Smooth muscle cell (in vitro differentiated cells): ENCODE results near the gene BSND. TPM values are rescaled to one million over a fixed set of nuclear protein-coding genes. Genes with fewer than 3 reads are reported as not detected.
"Not testable (repeated sequence)": the region's sequence is repeated elsewhere in the genome, so short reads cannot be mapped to it uniquely, and the experiment has no call there.

Source experiments
- DNase-seq: peaks from one replicate; lab custom pipeline; 2025; ENCODE audit not compliant: unreplicated experiment; lab: John Stamatoyannopoulos, UW
- H2AFZ ChIP-seq: fragments of 200-600 bp; sonication (generic); 2 replicates; pipeline ENCODE4 v1.6.0; 2016; ENCODE audit warnings: antibody characterized with exemption, low read depth, mild to moderate bottlenecking
- H3F3A ChIP-seq: fragments of 200-600 bp; sonication (generic); 2 replicates; pipeline ENCODE4 v1.6.0; 2017; ENCODE audit warnings: antibody characterized with exemption, low read depth
- H3K27ac ChIP-seq: fragments of 200-600 bp; sonication (generic); 2 replicates; pipeline ENCODE4 v1.5.1; 2016; ENCODE audit warnings: low read depth, mild to moderate bottlenecking
- H3K27me3 ChIP-seq: fragments of 200-600 bp; sonication (generic); 2 replicates; pipeline ENCODE4 v1.6.1; 2016; ENCODE audit warnings: low read depth, mild to moderate bottlenecking
- H3K36me3 ChIP-seq: fragments of 200-600 bp; sonication (generic); 2 replicates; pipeline ENCODE4 v1.5.1; 2016; ENCODE audit warnings: low read depth
- H3K4me1 ChIP-seq: fragments of 200-600 bp; sonication (generic); 2 replicates; pipeline ENCODE4 v1.5.1; 2016; ENCODE audit warnings: low read depth
- H3K4me2 ChIP-seq: fragments of 200-600 bp; sonication (generic); 2 replicates; pipeline ENCODE4 v1.6.0; 2016; ENCODE audit warnings: mild to moderate bottlenecking
- H3K4me3 ChIP-seq: fragments of 200-600 bp; sonication (generic); 2 replicates; pipeline ENCODE4 v1.5.1; 2016; ENCODE audit warnings: mild to moderate bottlenecking
- H3K79me2 ChIP-seq: fragments of 200-600 bp; sonication (generic); 2 replicates; pipeline ENCODE4 v1.6.0; 2016; ENCODE audit warnings: low read depth, mild to moderate bottlenecking
- H3K9ac ChIP-seq: fragments of 200-600 bp; sonication (generic); 2 replicates; pipeline ENCODE4 v1.6.0; 2016; ENCODE audit warnings: low read depth
- H3K9me3 ChIP-seq: fragments of 200-600 bp; sonication (generic); replicated peaks from 2 replicates; pipeline ENCODE4 v1.5.1; 2016; ENCODE audit warnings: low read depth
- H4K20me1 ChIP-seq: fragments of 200-600 bp; sonication (generic); 2 replicates; pipeline ENCODE4 v1.6.0; 2016; ENCODE audit warnings: low read depth
- WGBS: methylation state at CpG from one replicate; pipeline ENCODE4 v1.1.7; 2016; ENCODE audit warnings: low lambda C conversion rate; 5-methylcytosine and 5-hydroxymethylcytosine counted together
- polyA plus RNA-seq: library from polyadenylated mRNA; unstranded; fragments of >200 nt; fragmentation: Nextera tagmentation; extraction: Ambion mirVana; gene quantifications from 2 replicates; pipeline ENCODE4 v1.2.1, GENCODE V29; 2016
- total RNA-seq: library from RNA; depleted of rRNA; stranded (reverse); fragments of >200 nt; gene quantifications from 2 replicates; pipeline ENCODE4 v1.2.3, GENCODE V29; 2014
- TF ChIP-seq, protein P1 (sequence below): fragments of 200-600 bp; sonication (generic); IDR thresholded peaks from 2 replicates; pipeline ENCODE4 v1.5.1; 2017; ENCODE audit warnings: borderline replicate concordance, mild to moderate bottlenecking, antibody characterized with exemption; ENCODE audit not compliant: insufficient read depth, poor library complexity, severe bottlenecking

The BSND gene
- total and polyA plus RNA-seq, 2 experiments from 2014 or later: not detected

DNA sequence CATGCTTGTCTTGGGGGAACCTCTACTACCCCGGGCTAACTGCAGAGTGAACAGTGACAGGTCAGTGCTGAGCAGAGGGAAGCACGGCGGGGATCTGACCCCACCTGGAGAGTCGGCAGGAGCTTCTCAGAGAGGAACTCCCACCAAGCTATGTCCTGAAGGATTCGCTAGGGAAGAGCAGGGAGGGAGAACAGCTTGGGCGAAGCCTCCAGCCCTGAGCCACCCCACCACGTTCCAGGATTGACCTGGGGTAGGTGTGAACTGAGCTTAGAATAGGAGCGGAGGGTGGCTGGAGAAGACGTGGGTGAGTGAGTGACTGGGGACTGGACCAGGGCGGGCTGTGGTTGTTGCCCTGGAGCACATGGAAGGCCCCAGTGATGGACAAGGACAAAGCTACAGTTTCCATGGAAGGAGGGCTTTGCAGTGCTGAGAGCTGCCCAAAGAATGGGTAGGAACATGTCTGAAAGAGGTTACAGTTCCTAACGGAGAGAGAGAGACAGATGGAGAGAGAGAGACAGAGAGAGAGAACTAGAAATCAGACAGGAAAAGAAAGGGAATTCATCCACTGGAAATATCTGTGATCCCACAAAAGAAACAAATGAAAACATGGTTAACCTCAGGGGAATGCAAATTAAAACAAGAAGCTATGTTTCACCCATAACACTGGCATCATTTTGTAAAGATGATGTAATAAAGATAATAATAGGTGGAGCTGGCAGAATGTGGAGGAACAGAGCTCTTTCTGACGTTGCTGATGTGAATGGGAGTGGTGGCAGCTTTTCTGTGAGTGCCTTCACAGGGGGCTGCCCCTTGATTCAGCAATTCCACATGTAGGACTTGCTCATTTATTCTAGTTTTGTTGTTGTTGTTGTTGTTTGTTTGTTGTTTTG lies 17.2 kb downstream of the BSND start:
- Histone ChIP-seq H3K36me3 (no peaks in the 10 kb centered on the region), H2AFZ (no peak overlapping the region), H4K20me1 (no peaks in the 10 kb centered on the region), H3K4me2 (no peak overlapping the region), H3K27me3 (peaks cover 2% of the 10 kb centered on the region), H3K9me3 (no peaks in the 10 kb centered on the region), H3K4me3 (no peak overlapping the region), H3K4me1 (no peaks in the 10 kb centered on the region), H3K27ac (no peak overlapping the region), H3F3A (no peaks in the 10 kb centered on the region), H3K79me2 (no peaks in the 10 kb centered on the region), H3K9ac (no peak overlapping the region)
- no peak for DNase-seq
- WGBS: 82% methylated on average over 12 of the region's 12 CpGs
- TF ChIP-seq, protein P1, sequence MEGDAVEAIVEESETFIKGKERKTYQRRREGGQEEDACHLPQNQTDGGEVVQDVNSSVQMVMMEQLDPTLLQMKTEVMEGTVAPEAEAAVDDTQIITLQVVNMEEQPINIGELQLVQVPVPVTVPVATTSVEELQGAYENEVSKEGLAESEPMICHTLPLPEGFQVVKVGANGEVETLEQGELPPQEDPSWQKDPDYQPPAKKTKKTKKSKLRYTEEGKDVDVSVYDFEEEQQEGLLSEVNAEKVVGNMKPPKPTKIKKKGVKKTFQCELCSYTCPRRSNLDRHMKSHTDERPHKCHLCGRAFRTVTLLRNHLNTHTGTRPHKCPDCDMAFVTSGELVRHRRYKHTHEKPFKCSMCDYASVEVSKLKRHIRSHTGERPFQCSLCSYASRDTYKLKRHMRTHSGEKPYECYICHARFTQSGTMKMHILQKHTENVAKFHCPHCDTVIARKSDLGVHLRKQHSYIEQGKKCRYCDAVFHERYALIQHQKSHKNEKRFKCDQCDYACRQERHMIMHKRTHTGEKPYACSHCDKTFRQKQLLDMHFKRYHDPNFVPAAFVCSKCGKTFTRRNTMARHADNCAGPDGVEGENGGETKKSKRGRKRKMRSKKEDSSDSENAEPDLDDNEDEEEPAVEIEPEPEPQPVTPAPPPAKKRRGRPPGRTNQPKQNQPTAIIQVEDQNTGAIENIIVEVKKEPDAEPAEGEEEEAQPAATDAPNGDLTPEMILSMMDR: no peak

DNA sequence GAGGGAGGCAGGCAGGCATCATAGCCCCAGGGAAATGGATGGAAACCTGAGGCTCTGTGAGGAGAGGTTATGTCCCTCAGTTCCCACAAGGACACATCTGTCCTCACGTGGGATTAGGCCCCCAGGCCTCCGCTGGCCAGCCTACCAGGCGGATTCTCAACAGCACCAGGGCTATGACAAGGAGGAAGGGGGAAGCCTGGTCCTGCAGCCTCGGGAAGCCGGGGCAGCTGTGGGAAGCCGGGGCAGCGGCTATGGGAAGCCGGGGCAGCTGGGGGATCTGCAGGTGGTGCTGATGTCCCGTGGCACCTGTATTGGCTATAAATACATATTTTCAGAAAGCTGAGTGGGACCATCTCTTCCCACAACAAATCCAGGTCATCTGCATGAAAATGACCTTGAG lies 19.7 kb downstream of the BSND start:
- WGBS: 91% methylated on average over 9 of the region's 9 CpGs
- no peaks in the 10 kb centered on the region for H3K27me3 ChIP-seq

DNA sequence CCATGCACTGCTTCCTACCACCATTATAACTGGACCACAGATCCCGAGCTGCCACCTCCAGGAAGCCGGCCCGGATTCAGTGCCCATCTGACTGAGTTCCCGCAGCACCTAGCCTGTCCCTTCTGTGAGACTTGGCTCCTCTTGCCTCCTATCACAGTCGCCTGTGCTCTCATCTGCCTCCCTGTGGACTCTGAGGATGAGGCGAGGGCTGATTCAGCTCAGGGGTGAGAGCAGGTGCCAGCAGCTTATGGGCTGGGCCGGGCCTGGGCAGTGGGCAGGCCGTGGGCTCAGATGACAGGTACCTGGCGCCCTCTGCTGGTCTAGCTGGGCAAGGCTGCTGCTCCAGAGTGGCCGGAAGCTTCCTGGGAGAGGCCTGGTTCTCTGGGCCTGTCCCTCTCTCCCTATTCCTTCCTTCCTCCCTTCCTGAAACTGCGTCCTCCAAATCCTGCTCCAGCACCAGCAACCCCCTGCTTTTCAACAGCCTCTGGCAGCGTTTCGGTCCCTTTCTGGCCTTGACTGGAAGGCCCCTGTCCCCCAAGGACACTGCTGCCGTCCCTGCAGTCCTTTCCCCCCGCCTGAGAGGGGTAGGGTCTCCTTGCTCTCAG lies 23.3 kb downstream of the BSND start:
- Histone ChIP-seq H3K9ac (no peak overlapping the region), H3K27ac (no peak overlapping the region)

More for the DNA sequence above, 19.7 kb downstream of the BSND start:
- Histone ChIP-seq H3K27ac (no peak overlapping the region), H3K79me2 (no peaks in the 10 kb centered on the region), H4K20me1 (no peaks in the 10 kb centered on the region), H3K4me3 (no peak overlapping the region), H3F3A (no peaks in the 10 kb centered on the region), H3K36me3 (no peaks in the 10 kb centered on the region), H3K9me3 (no peaks in the 10 kb centered on the region), H2AFZ (no peak overlapping the region), H3K4me2 (no peak overlapping the region), H3K4me1 (no peaks in the 10 kb centered on the region), H3K9ac (no peak overlapping the region)
- no peak for DNase-seq
- TF ChIP-seq, protein P1: no peak

DNA sequence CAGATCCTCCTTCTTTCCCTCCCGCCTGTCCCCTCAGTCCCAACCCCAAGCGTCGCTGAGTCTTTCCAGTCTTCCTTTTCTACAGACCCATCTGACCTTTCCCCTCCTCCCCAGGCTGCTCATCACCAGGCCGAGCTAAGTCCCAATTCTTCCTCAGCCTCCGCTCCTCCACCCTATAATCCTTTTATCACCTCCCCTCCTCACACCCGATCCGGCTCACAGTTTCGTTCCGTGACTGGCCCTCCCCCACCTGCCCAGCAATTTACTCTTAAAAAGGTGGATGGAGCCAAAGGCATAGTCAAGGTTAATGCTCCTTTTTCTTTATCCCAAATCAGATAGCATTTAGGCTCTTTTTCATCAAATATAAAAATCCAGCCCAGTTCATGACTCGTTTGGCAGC lies 25.4 kb downstream of the BSND start:
- not testable (repeated sequence) for H3F3A ChIP-seq, H3K79me2 ChIP-seq, H3K36me3 ChIP-seq, H3K9me3 ChIP-seq, H3K27ac ChIP-seq, H4K20me1 ChIP-seq, H3K9ac ChIP-seq, H3K4me2 ChIP-seq, DNase-seq, H2AFZ ChIP-seq, H3K4me1 ChIP-seq, H3K27me3 ChIP-seq, H3K4me3 ChIP-seq
- WGBS: 51% methylated on average over 10 of the region's 10 CpGs

More for the DNA sequence above, 23.3 kb downstream of the BSND start:
- H4K20me1 ChIP-seq: no peaks in the 10 kb centered on the region
- no peaks in the 10 kb centered on the region for H3K9me3 ChIP-seq
- peak; percentile 48 for DNase-seq
- H3F3A ChIP-seq: no peaks in the 10 kb centered on the region
- 41% methylated on average over 14 of the region's 15 CpGs for WGBS
- TF ChIP-seq, protein P1: peak; percentile 86
- H3K27me3 ChIP-seq: no peaks in the 10 kb centered on the region
- no peak overlapping the region for H3K4me2 ChIP-seq
- no peaks in the 10 kb centered on the region for H3K4me1 ChIP-seq
- H2AFZ ChIP-seq: no peak overlapping the region
- H3K36me3 ChIP-seq: no peaks in the 10 kb centered on the region
- H3K79me2 ChIP-seq: no peaks in the 10 kb centered on the region
- no peak overlapping the region for H3K4me3 ChIP-seq

DNA sequence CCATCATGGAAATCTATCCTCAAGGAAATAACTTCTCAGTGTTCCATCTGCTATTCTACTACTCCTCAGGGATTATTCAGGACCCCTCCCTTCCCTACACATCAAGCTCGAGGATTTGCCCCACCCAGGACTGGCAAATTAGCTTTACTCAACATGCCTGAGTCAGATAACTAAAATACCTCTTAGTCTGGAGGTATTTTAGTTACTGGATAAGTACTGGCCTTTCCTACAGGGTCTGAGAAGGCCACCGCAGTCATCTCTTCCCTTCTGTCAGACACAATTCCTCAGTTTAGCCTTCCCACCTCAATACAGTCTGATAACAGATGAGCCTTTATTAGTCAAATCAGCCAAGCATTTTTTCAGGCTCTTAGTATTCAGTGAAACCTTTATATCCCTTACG lies 27.9 kb downstream of the BSND start:
- not testable (repeated sequence) for H3K4me1 ChIP-seq, H3K27me3 ChIP-seq, DNase-seq, H4K20me1 ChIP-seq, H3F3A ChIP-seq, H3K4me2 ChIP-seq, H3K9ac ChIP-seq, H3K79me2 ChIP-seq, H2AFZ ChIP-seq, H3K4me3 ChIP-seq, H3K36me3 ChIP-seq, H3K9me3 ChIP-seq
- 58% methylated on average over 3 of the region's 3 CpGs for WGBS
- H3K27ac ChIP-seq: peak overlapping the region; percentile 65

DNA sequence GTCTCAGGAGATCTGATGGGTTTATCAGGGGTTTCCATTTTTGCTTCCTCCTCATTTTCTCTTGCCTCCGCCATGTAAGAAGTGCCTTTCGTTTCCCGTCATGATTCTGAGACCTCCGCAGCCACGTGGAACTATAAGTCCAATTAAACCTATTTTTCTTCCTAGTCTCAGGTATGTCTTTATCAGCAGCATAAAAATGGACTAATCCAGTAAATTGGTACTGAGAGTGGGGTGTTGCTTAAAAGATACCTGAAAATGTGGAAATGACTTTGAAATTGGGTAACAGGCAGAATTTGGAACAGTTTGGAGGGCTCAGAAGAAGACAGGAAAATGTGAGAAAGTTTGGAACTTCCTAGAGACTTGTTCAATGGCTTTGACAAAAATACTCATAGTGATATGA lies 32.4 kb downstream of the BSND start:
- H3K36me3 ChIP-seq, H3F3A ChIP-seq, H4K20me1 ChIP-seq, H3K79me2 ChIP-seq, H3K4me1 ChIP-seq, H3K9ac ChIP-seq, H3K4me3 ChIP-seq, H2AFZ ChIP-seq, H3K4me2 ChIP-seq, H3K27ac ChIP-seq, DNase-seq, H3K27me3 ChIP-seq, H3K9me3 ChIP-seq: not testable (repeated sequence)
- WGBS: 97% methylated on average over 5 of the region's 5 CpGs
